Heart left ventricle (tissue), 16 donors: ENCODE measurements around the gene CMC2. TPM values are rescaled to one million over a fixed set of nuclear protein-coding genes. Genes with fewer than 3 reads are reported as not detected.

Experiments used
- ATAC-seq, 4 donors: fragments of 200-7000 bp; cut with Tn5 transposase; one replicate each; pipeline ENCODE4 v1.9.1; 2020 to 2022; ENCODE audit warnings: moderate library complexity in 4 of 4, mild to moderate bottlenecking in 3 of 4, moderate number of reproducible peaks in 1 of 4
- DNase-seq, 5 donors: peaks; one replicate each; pipeline ENCODE4 v3.0.0-alpha.2; 2020
- H3K27ac ChIP-seq, 12 donors: fragments of 200-600 bp; sonication (generic) in 4 of 12; one replicate each; pipeline versions ENCODE4 v1.5.0 to v1.8.0; 2016 to 2022; ENCODE audit warnings: mild to moderate bottlenecking in 2 of 12
- H3K27me3 ChIP-seq, 9 donors: fragments of 200-600 bp; sonication (generic) in 2 of 9; one replicate each; pipeline versions ENCODE4 v1.5.1 to v1.8.0; 2016 to 2022; ENCODE audit warnings: mild to moderate bottlenecking in 3 of 9
- H3K36me3 ChIP-seq, 9 donors: fragments of 200-600 bp; sonication (generic) in 2 of 9; one replicate each; pipeline versions ENCODE4 v1.5.0 to v1.8.0; 2018 to 2022; ENCODE audit warnings: mild to moderate bottlenecking in 2 of 9
- H3K4me1 ChIP-seq, 12 donors: fragments of 200-600 bp; sonication (generic) in 4 of 12; one replicate each; pipeline versions ENCODE4 v1.5.0 to v1.8.0; 2016 to 2022; ENCODE audit warnings: mild to moderate bottlenecking in 3 of 12
- H3K4me3 ChIP-seq, 12 donors: fragments of 200-600 bp; sonication (generic) in 4 of 12; one replicate each; pipeline versions ENCODE4 v1.5.0 to v1.8.0; 2017 to 2022; ENCODE audit warnings: mild to moderate bottlenecking in 9 of 12, moderate library complexity in 4 of 12
- H3K9me3 ChIP-seq, 12 donors: fragments of 200-600 bp; sonication (generic) in 4 of 12; one replicate each; pipeline versions ENCODE4 v1.5.0 to v1.8.0; 2016 to 2022; ENCODE audit warnings: mild to moderate bottlenecking in 1 of 12
- CTCF ChIP-seq, 12 donors: fragments of 200-600 bp; sonication (generic) in 4 of 12; IDR thresholded peaks; one replicate each; pipeline versions ENCODE4 v1.5.0 to v1.8.0; 2018 to 2022; ENCODE audit warnings: antibody characterized with exemption in 12 of 12, mild to moderate bottlenecking in 5 of 12
- POLR2A ChIP-seq, 2 donors: fragments of 450-650 bp; IDR thresholded peaks; one replicate each; pipeline ENCODE4 v1.6.1; 2017; ENCODE audit warnings: antibody characterized with exemption in 2 of 2, mild to moderate bottlenecking in 2 of 2, moderate library complexity in 2 of 2
- WGBS, 4 donors: extraction: QIAGEN DNeasy Blood & Tissue Kit in 2 of 4; methylation state at CpG; one replicate each; pipeline versions ENCODE4 v1.1.5 to v1.1.7; 2013 to 2018; 5-methylcytosine and 5-hydroxymethylcytosine counted together
- intact Hi-C, 10 donors: fragments of 100-400 bp; cut with DNase I; formaldehyde crosslinking; loops; one replicate each; pipeline versions ENCODE4 v1.11.1 to v1.14.2; 2022
- polyA plus RNA-seq, 2 donors: library from polyadenylated mRNA; stranded (reverse); fragments of 200-250 nt; gene quantifications; one replicate each; pipeline ENCODE4 v1.2.3, GENCODE V29; 2013
- total RNA-seq, 9 donors: library from RNA; depleted of rRNA in 2 of 9; stranded (reverse); fragments of >200 nt in 2 of 9; fragmentation: NEBNext Ultra II Directional in 3 of 9; extraction: Animal tissue kit (Norgen Biotek cat#: 25700) in 3 of 9; gene quantifications; one replicate each; pipeline versions ENCODE4 v1.1.0 to v1.2.4, GENCODE V29; 2016 to 2023
- donor health status: ischemic (EF 13 %, LVEDD 7.1; RV severe dilation, severe dysfunction).
- donor health status: healthy with polysubstance abuse.
- donor health status: DM: no; HTN: yes; CAD: no.
- donor health status: DM: no; HTN: no; CAD: no.
- donor health status: ischemic (EF 25% LVEDD 6.9; RV normal size, moderate dysfunction).
- donor health status: ischemic (EF 25% LVEDD 5.7; RV mildly dilated, moderate dysfunction).
- donor health status: healthy.
- donor health status: DM: yes; HTN: yes; CAD: no.
- donor health status: ischemic (EF 35%, LVEDD 5.7; RV mildly dilated, moderate dysfunction).
- donor health status: nonischemic (EF 11% LVEDD 7.7; RV severe dilation, severe dysfunction).
- donor health status: DM: yes; HTN: yes; CAD: no.
- donor health status: PGD.
- donor health status: ischemic (EF 29% LVEDD 5.4; RV normal size, mild dysfunction).
- donor health status: nonischemic (EF 23%, LVEDD 6.1; RV moderate dilation, normal function).

The CMC2 gene
- total and polyA plus RNA-seq, 11 donors = 89.0 to 377 (median 134) TPM

- 86 to 92% (median 90%) methylated on average over 6 of the region's 6 CpGs for WGBS, 4 donors
- ATAC-seq = no peak
- intact Hi-C loops = no loop called here
- Histone ChIP-seq H3K4me3 (no peak overlapping the region), H3K4me1 (peaks cover 0 to 21% (median 0%) of the 10 kb centered on the region in 12 donors), H3K27me3 (no peaks in the 10 kb centered on the region), H3K9me3 (no peaks in the 10 kb centered on the region), H3K36me3 (peaks cover 0 to 19% (median 11%) of the 10 kb centered on the region in 9 donors), H3K27ac (no peak overlapping the region)
- TF ChIP-seq POLR2A (IDR thresholded peaks at IDR 0.05) (no peak), CTCF (IDR thresholded peaks at IDR 0.05) (no peak)
- DNase-seq = no peak
Measured at GRCh38 chr16:80984124-80984892, 22.4 kb downstream of the CMC2 start.

- ATAC-seq (no peak), DNase-seq (no peak)
- H3K9me3 ChIP-seq = no peaks in the 10 kb centered on the region
- H3K36me3 ChIP-seq = peaks cover 0 to 32% (median 25%) of the 10 kb centered on the region in 9 donors
- H3K27ac ChIP-seq = no peak overlapping the region
- 72 to 74% (median 73%) methylated on average over 4 of the region's 4 CpGs for WGBS, 4 donors
- peaks cover 0 to 21% (median 0%) of the 10 kb centered on the region in 12 donors for H3K4me1 ChIP-seq
- no peak for TF ChIP-seq CTCF (IDR thresholded peaks at IDR 0.05)
- TF ChIP-seq POLR2A (IDR thresholded peaks at IDR 0.05) = no peak
- intact Hi-C loops = no loop called here
- no peak overlapping the region for H3K4me3 ChIP-seq
- no peaks in the 10 kb centered on the region for H3K27me3 ChIP-seq
Measured at GRCh38 chr16:80982646-80983045, 24.0 kb downstream of the CMC2 start.

GRCh38 chr16:80981103-80981502 is 25.6 kb downstream of the CMC2 start:
- DNase-seq (no peak), ATAC-seq (no peak)
- intact Hi-C loops = no loop called here
- Histone ChIP-seq H3K36me3 (peaks cover 0 to 36% (median 31%) of the 10 kb centered on the region in 9 donors), H3K27ac (no peak overlapping the region), H3K27me3 (no peaks in the 10 kb centered on the region), H3K9me3 (no peaks in the 10 kb centered on the region), H3K4me3 (no peak overlapping the region), H3K4me1 (peaks cover 0 to 11% (median 0%) of the 10 kb centered on the region in 12 donors)
- TF ChIP-seq CTCF (IDR thresholded peaks at IDR 0.05) = no peak
- TF ChIP-seq POLR2A (IDR thresholded peaks at IDR 0.05) = no peak

GRCh38 chr16:80976946-80977345 is 29.7 kb downstream of the CMC2 start:
- Histone ChIP-seq H3K27me3 (no peaks in the 10 kb centered on the region), H3K4me3 (no peak overlapping the region), H3K27ac (no peak overlapping the region), H3K4me1 (peaks cover 0 to 14% (median 0%) of the 10 kb centered on the region in 12 donors), H3K9me3 (no peaks in the 10 kb centered on the region), H3K36me3 (peaks cover 0 to 55% (median 40%) of the 10 kb centered on the region in 9 donors)
- ATAC-seq (no peak), DNase-seq (no peak)
- intact Hi-C loops = no loop called here
- WGBS, 4 donors = 87 to 100% (median 92%) methylated on average over 1 of the region's 1 CpG
- no peak for TF ChIP-seq POLR2A (IDR thresholded peaks at IDR 0.05)
- TF ChIP-seq CTCF (IDR thresholded peaks at IDR 0.05) = no peak
